SKM-1 (cell line): ENCODE measurements around the gene TEKT5.

Experiments used
- DNase-seq: peaks from one replicate; lab custom pipeline; 2025; ENCODE audit not compliant: unreplicated experiment; lab: John Stamatoyannopoulos, UW

The TEKT5 gene

DNA sequence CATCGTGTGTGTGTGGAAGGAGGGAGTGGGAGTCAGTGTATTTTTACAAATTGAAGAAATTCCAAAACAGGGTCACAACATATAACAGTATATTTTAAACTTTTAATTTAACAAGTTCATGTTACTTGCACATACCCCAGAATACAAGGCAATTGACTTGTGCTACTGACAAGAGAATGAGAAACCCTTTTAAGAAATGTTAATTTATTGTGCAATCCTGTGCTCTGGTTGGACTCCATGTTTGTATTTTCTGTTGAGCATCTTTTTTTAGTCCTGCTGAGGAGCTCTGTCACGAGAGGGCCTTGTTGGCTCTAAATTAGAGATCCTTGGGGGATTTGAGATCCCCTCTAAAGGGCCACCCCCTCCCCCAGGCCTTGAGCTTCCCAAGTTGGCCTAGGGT, 113.2 kb downstream of the TEKT5 start:
- no peak for DNase-seq

DNA sequence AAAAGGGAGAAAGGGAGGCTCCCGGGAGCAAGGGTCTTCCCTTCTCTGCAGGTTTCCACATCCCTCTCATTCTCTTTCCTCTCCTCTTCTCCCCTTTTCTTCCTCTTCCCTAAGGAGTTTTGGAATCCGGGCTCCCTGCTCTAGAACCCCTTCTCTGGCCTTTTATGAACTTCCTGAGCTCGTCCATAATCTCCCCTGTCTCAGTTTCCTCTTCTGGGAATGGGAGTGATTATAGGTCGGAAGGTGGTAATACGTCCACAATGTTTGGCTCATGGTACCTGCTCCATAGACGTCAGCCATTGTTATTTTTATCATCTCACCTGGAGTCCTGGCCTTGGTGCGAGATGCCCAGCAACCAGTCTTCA, 113.9 kb downstream of the TEKT5 start:
- no peak for DNase-seq

DNA sequence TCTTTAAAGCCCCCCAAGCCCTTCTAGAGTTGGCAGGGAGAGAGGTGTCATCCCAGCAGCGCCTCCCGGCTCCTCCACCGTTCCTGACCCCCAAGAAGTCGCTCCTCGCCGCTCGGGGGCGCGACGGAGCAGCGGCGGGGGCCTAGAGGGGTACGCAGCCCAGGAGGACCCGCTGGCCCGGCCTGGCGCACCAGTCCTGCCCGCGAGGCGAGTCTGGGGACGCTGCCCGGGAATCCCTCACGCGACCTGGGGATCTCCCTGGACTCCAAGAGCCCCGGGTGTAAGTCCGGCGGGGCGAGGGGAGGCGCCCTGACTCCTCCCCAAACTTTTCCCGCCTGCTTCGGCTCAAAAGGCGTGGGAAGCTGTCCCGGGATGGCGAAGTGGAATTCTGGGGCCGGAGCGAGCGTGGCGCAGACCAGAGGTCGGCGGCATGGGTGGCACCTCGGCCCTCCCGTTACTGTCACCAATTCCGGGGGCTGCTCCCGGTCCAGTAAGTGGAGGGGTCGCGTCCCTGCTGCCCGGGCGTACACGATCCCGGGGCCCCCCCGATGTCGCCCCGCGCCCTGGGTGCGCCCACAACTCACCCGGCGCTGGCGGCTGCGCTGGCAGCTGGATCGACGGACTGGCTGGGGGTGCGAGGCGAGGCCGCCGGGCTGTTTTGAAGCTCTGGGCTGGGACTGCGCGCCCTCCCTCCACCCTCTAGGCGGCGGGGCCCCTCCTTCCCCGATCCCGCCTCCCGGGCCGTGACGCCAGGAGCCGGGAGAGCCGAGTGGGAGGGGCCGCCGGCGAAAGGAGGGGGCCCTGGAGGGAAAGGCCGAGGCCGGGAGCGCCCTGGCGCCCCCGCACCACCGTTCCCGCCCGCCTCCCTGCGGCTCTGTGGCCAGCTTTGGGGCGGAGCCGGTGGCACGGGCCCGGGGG, 114.5 kb downstream of the TEKT5 start, which contains the start of gene EMP2:
Gene EMP2, minus strand, starts transcription at position 634 of the 918 bp plus-strand sequence. CDS start 32,981 bp downstream, outside the sequence.
- no peak for DNase-seq

DNA sequence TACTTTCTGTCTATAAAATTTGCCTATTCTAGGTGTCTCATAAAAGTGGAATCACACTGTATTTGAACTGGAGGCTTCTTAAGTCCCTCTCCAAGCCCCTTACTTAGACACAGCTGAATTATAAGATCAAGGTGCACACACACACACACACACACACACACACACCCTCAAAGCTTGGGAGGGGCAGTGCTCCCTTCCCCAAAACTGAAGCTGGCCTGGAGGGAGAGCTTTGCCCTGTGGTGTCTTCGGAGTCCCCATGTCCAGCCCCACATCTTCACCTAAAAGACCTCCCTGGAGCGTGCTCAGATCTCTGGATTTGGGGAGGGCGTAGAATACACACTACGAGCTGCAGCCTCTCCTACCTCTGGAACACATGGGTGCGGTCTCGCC, 115.2 kb downstream of the TEKT5 start:
- DNase-seq, result no peak

DNA sequence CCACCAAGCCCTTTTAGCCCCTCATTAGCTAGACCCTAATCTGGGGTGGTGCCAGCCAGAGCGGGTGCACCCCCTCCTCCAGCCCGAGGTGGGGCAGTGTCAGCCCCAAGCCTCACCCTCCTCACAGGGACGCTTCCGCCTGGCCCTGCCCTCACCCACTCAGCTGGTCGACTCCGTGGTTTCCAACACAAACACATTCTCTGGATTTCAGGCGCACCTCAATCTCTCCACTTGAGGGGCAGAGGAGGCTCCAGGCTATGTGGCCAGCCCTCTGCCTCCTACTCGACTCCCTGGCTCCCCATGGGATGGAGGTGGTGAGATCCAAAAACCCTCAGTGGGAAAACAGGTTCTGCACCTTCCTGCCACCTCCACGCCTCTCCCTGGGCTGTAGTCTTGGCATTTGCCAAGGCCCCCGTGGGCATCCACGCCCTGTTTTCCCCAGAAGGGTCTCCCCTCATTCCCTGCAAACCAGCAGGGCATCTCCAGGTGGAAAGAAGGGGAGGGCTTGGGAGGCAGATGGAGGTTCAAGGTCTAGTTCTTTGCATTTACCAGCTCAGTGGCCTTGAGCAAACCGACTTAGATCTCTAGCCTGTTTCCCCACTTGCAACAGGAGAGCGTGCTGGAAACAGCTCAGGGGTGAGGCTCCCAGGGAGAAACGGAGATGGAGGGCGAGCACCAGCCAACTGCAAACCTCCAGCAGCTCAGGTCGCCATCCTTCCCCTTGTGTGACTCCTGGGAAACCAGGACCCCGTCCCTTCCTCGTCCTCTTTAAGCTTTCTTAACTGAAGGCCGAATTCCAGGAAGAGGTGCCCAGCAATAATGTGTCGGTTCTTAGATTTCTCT, 116.0 kb downstream of the TEKT5 start:
- DNase-seq, result no peak
